Measurements from ENCODE around the gene JTB. TPM values are rescaled to one million over a fixed set of nuclear protein-coding genes. Genes with fewer than 3 reads are reported as not detected.

Gene JTB
- total RNA-seq, 1 experiment from 2014 or later: 123 TPM

- no peak overlapping the region for H3K9ac ChIP-seq (ENCODE audit: low read length)
- no peak overlapping the region for H3K4me3 ChIP-seq (replicated peaks in 1 of 2; ENCODE audit: low read depth in 1 of 2, low read length in 2 of 2)
- intact Hi-C loops (cut with micrococcal nuclease): no loop called here
- no peaks in the 10 kb centered on the region for H3K9me2 ChIP-seq (ENCODE audit: insufficient read depth)
- no peak for ATAC-seq
- ChIA-PET POLR2A (interaction anchor here (1.0 kb wide), 1 partner anchor 29 kb away, joined by 3 read pairs; no protein-coding TSS in a partner anchor), RAD21 (ENCODE audit: low non-redundant PET in 1 of 2, low total read pairs in 2 of 2, uncharacterized antibody in 2 of 2, unreplicated experiment in 2 of 2) (no interaction called here), CTCF (no interaction called here)
- H4K20me1 ChIP-seq (ENCODE audit: insufficient read depth): peaks cover 11% of the 10 kb centered on the region; the same call in 1 of the 2 replicates
- no peak for DNase-seq (ENCODE audit: low read depth, low spot score)
- H3K4me1 ChIP-seq (ENCODE audit: control insufficient read depth in 1 of 2, insufficient read depth in 2 of 2, low read length in 2 of 2): peaks cover 0 to 15% of the 10 kb centered on the region in 2 experiments; a peak in 3 of 4 replicates
- H3K36me3 ChIP-seq (ENCODE audit: control insufficient read depth in 1 of 2, insufficient read depth in 2 of 2, low read length in 2 of 2): peaks cover 15 to 31% of the 10 kb centered on the region in 2 experiments
- H2AFZ ChIP-seq (ENCODE audit: low read depth, low read length, poor library complexity, severe bottlenecking): no peak overlapping the region
- no peak for TF ChIP-seq ATF3 (IDR thresholded peaks at IDR 0.05)
- H3K27me3 ChIP-seq (ENCODE audit: insufficient read depth, low read length): no peaks in the 10 kb centered on the region
- H3K4me2 ChIP-seq (ENCODE audit: low read length): no peak overlapping the region
- H3K9me3 ChIP-seq (ENCODE audit: control insufficient read depth in 1 of 2, insufficient read depth in 1 of 2, low read depth in 1 of 2, low read length in 2 of 2): no peaks in the 10 kb centered on the region
- peaks cover 23% of the 10 kb centered on the region for H3K79me2 ChIP-seq (ENCODE audit: insufficient read depth, low read length)
- no TSS peak for BruUV-seq (replicated peaks)
- H3K27ac ChIP-seq (ENCODE audit: low read depth, low read length): no peak overlapping the region
Observed at GRCh38 chr1:153995640-153996039, 18.2 kb upstream of the JTB start.

GRCh38 chr1:153995202-153995601 lies 17.7 kb upstream of the JTB start:
- POLR2A ChIA-PET: interaction anchor here (1.0 kb wide), 1 partner anchor 29 kb away, joined by 3 read pairs; no protein-coding TSS in a partner anchor
- CTCF ChIA-PET: no interaction called here
- Histone ChIP-seq H3K4me3 (replicated peaks in 1 of 2; ENCODE audit: low read depth in 1 of 2, low read length in 2 of 2) (no peak overlapping the region), H3K9me2 (ENCODE audit: insufficient read depth) (no peaks in the 10 kb centered on the region), H4K20me1 (ENCODE audit: insufficient read depth) (peaks cover 11% of the 10 kb centered on the region; the same call in 1 of the 2 replicates), H3K9ac (ENCODE audit: low read length) (no peak overlapping the region), H3K27ac (ENCODE audit: low read depth, low read length) (no peak overlapping the region), H3K27me3 (ENCODE audit: insufficient read depth, low read length) (no peaks in the 10 kb centered on the region), H3K9me3 (ENCODE audit: control insufficient read depth in 1 of 2, insufficient read depth in 1 of 2, low read depth in 1 of 2, low read length in 2 of 2) (no peaks in the 10 kb centered on the region), H3K36me3 (ENCODE audit: control insufficient read depth in 1 of 2, insufficient read depth in 2 of 2, low read length in 2 of 2) (peaks cover 15 to 31% of the 10 kb centered on the region in 2 experiments), H3K79me2 (ENCODE audit: insufficient read depth, low read length) (peaks cover 24% of the 10 kb centered on the region), H2AFZ (ENCODE audit: low read depth, low read length, poor library complexity, severe bottlenecking) (no peak overlapping the region), H3K4me1 (ENCODE audit: control insufficient read depth in 1 of 2, insufficient read depth in 2 of 2, low read length in 2 of 2) (peaks cover 0 to 14% of the 10 kb centered on the region in 2 experiments; a peak in 3 of 4 replicates), H3K4me2 (ENCODE audit: low read length) (no peak overlapping the region)
- no peak for ATAC-seq
- TF ChIP-seq TCF7L2 (IDR thresholded peaks at IDR 0.05; ENCODE audit: borderline replicate concordance, extremely low read depth, insufficient read depth, insufficient read length): no peak
- no peak for TF ChIP-seq EGR1 (IDR thresholded peaks at IDR 0.05; ENCODE audit: low read depth)
- intact Hi-C loops (cut with micrococcal nuclease): no loop called here
- RAD21 ChIA-PET (ENCODE audit: low non-redundant PET in 1 of 2, low total read pairs in 2 of 2, uncharacterized antibody in 2 of 2, unreplicated experiment in 2 of 2): no interaction called here
- no TSS peak for BruUV-seq (replicated peaks)
- DNase-seq (ENCODE audit: low read depth, low spot score): no peak

Data from HCT116 (cell line).